HuH-7 (cell line): ENCODE measurements around the gene TPK1.
"Not testable (repeated sequence)": the region's sequence is repeated elsewhere in the genome, so short reads cannot be mapped to it uniquely, and the experiment has no call there.

Source experiments
- DNase-seq: peaks from one replicate; pipeline ENCODE4 v3.0.0; 2011; ENCODE audit warnings: low spot score

TPK1 gene

GRCh38 chr7:144822223-144822622 is 13.6 kb downstream of the TPK1 start:
- no peak for DNase-seq

GRCh38 chr7:144821067-144821466 is 14.8 kb downstream of the TPK1 start:
- DNase-seq = no peak

DNA sequence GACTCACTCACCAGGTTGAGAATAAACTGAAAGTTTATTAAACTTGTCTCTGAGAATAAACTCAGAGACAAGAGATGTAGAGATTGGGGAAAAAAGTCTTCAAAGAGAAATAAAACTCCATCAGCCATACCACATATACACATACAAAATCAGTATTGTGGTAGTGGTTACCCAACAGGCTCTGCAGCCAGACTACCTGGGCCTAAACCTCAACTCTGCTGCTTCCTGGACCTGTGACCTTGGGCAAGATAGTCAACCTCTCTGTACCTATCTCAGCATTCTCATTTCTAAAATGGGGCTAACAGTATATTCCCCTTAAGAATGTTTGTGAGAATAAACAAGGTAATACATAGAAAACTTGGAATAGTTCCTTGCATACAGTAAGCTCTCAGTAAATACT is 15.3 kb downstream of the TPK1 start:
- no peak for DNase-seq

GRCh38 chr7:144819566-144819965 is 16.3 kb downstream of the TPK1 start:
- no peak for DNase-seq

DNA sequence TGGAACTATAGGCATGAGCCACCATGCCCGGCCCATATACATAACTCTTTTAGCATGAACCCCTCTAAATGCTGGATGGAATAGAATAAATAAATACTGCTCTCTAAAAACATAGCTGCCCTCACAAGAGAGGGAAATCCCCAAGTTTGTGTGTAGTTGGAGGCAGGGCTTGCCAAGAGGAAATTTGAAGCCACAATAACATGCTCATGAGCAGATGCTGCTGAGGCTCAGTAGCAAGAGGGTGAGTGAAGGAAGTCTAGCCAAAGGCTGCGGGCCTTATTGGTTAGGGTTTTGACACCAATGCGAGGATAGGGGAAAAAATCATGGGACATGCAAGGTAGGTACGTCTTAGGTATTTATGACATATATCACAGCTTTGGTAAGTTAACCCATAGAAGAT is 17.3 kb downstream of the TPK1 start:
- no peak for DNase-seq

GRCh38 chr7:144817001-144817400 is 18.9 kb downstream of the TPK1 start:
- DNase-seq = no peak

GRCh38 chr7:144814299-144814698 is 21.6 kb downstream of the TPK1 start:
- DNase-seq = no peak

- DNase-seq = no peak
These were observed 23.2 kb downstream of the TPK1 start for GRCh38 chr7:144812379-144813283.

GRCh38 chr7:144805627-144806239 is 30.1 kb downstream of the TPK1 start:
- DNase-seq = no peak

DNA sequence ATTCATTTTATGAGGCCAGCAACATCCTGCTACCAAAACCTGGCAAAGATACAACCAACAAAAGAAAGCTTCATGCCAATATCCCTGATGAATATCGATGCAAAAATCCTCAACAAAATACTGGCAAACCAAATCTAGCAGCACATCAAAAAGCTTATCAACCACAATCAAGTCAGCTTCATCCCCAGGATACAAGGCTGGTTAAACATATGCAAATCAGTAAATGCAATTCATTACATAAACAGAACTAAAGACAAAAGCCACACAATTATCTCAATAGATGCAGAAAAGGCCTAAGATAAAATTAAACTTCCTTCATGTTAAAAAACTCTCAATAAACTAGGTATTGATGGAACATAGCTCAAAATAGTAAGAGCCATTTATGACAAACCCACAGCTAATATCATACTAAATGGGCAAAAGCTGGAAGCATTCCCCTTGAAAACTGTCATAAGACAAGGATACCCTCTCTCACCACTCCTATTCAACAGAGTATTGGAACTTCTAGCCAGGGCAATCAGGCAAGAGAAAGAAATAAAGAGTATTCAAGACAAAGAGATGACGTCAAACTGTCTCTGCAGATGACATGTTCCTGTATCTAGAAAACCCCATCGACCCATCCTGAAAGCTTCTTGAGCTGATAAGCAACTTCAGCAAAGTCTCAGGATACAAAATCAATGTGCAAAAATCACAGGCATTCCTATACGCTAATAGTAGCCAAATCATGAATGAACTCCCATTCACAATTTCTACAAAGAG is 35.0 kb downstream of the TPK1 start:
- not testable (repeated sequence) for DNase-seq

DNA sequence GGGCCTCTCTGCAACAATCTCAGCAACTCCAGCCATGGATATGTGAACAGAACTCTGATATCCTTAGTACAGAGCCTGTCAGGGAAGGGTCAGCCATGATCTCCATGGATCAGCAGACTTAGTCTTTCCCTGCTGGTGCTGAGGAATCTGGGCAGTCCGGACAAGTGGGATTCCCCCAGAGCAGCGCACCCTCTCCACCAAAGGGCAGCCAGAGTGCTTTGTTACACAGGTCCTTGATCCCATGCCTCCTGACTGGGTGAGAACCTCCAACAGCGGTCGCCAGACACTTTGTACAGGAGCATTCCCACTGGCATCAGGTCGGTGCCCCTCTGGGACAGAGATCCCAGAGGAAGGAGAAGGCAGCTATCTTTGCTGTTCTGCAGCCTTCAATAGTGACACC is 38.9 kb downstream of the TPK1 start:
- DNase-seq = no peak

DNA sequence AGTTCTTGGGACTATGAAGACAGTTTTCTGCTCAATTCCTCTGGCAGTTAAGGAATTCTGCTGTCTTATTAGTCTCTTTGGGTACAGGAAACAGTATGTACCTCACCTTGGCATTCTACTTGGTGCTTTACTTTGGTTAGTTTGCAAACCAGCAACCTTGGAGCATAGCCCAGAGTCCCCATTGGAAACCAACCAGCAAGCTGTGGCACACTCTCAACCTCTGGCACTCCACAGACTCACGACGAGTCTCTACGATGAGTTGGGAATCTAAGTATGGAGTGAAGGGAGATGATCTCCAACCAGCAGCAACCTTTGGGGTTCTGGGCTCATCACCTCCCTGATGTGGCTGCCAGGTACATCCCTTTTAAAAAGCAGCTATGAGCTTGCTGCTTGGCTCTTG is 43.8 kb downstream of the TPK1 start:
- DNase-seq = no peak

GRCh38 chr7:144791488-144791887 is 44.4 kb downstream of the TPK1 start:
- no peak for DNase-seq

DNA sequence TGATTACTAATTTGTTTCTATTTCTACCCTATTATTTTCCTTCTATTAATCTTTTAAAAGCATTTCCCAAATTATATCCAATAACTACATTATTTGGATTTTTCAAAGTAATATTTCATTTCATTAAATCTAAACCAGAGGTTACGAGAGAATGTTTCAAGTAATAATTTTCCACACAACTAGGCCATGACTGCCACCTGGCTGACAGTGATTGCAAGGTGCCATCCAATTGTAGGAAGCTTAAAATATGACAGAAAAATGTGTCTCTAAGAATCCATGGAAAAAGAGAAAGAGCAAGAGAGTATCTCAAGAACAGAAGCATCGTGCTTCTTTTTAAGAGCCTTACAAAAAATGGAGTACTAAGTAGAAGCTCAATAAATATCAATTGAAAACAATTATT is 48.7 kb downstream of the TPK1 start:
- no peak for DNase-seq

GRCh38 chr7:144786522-144786921 is 49.3 kb downstream of the TPK1 start:
- DNase-seq = no peak

- no peak for DNase-seq
These were observed 49.8 kb downstream of the TPK1 start for GRCh38 chr7:144786079-144786478.

- no peak for DNase-seq
These were observed 50.3 kb downstream of the TPK1 start for GRCh38 chr7:144785521-144785920.

- DNase-seq = no peak
These were observed 50.9 kb downstream of the TPK1 start for GRCh38 chr7:144784943-144785342.

GRCh38 chr7:144784441-144784840 is 51.4 kb downstream of the TPK1 start:
- no peak for DNase-seq

GRCh38 chr7:144782883-144783282 is 53.0 kb downstream of the TPK1 start:
- DNase-seq = no peak

DNA sequence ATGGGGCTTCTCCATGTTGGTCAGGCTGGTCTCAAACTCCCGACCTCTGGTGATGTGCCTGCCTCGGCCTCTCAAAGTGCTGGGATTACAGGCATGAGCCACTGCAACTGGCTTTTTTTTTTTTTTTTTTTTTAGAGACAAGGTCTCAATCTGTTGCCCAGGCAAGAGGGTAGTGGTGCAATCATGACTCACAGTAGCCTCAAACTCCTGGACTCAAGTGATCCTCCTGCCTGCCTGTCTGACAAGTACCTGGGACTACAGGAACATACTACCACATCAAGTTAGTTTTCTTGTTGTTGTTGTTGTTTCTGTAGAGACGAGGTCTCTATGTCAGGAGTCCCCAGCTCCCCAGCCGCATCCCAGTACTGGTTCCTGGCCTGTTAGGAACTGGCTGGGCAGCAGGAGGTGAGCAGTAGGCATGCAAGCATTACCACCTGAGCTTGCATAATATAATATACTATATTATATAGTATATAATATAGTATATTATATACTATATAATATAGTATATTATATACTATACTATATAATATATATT is 55.7 kb downstream of the TPK1 start:
- no peak for DNase-seq

GRCh38 chr7:144777889-144778288 is 58.0 kb downstream of the TPK1 start:
- DNase-seq = not testable (repeated sequence)
